Stimulated activated CD4-positive, alpha-beta T cell treated with anti-CD3 and anti-CD28 coated beads, Interleukin-12 subunit alpha, Interleukin-12 subunit beta, amount 100 ng/mL, for 24 hours (primary cell): Measurements from ENCODE around the gene NR2F1.
"Not testable (repeated sequence)": the region's sequence is repeated elsewhere in the genome, so short reads cannot be mapped to it uniquely, and the experiment has no call there.

ENCODE experiments used
- DNase-seq, 2 experiments: peaks; one replicate each; pipeline ENCODE4 v3.0.0-alpha.2; 2020; ENCODE audit warnings: low read depth in 2 of 2

Gene NR2F1

GRCh38 chr5:93582677-93583438, at the start of gene NR2F1:
Gene NR2F1 (plus strand): TSS chr5:93583222. CDS start chr5:93585024, 1,802 bp downstream.
- no peak for DNase-seq

DNA sequence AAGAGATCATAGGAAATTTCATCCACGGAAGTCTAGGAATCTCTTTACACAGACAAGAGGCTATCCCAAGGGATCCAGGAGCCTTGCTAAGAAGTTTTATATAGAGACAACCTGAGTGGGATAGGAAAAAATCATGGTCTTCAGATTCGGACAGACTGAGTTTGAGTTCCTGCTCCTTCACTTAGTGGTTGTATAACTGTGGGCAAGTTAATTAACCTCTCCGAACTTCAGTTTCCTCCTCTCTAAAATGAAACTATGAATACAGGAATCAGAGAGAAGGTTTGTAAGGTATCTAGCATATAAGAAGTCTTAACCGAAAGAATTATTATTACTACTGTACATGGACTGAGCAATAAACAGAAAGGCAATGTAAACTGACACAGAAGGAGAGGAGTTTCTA, 37.1 kb upstream of the NR2F1 start:
- no peak for DNase-seq

GRCh38 chr5:93549594-93549993, 33.4 kb upstream of the NR2F1 start:
- not testable (repeated sequence) for DNase-seq

DNA sequence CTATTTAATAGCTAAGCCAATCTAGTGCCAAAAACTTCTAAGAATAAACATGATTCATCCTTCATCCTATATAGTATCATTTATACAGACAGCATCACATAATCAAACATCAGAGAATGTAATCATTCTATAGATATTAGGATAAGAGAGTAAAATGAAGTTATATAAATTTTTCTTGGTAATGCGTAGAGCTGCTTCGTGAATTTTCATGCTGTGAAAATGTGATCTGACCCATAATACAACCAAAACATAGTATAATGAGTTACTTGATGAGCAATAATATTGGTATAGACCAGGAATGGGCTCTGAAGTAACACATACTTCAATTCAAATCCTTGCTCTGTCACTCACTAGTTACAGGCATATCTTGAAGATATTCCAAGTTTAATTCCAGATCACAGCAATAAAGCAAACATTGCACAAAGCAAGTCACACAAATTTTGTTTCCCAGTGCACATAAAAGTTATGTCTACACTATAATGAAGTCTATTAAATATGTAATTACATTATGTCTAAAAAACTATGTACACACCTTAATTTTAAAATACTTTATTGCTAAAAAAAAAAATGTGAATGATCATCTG, 25.9 kb upstream of the NR2F1 start:
- no peak for DNase-seq

- DNase-seq = no peak
Observed at GRCh38 chr5:93566091-93566490, 16.9 kb upstream of the NR2F1 start.

DNA sequence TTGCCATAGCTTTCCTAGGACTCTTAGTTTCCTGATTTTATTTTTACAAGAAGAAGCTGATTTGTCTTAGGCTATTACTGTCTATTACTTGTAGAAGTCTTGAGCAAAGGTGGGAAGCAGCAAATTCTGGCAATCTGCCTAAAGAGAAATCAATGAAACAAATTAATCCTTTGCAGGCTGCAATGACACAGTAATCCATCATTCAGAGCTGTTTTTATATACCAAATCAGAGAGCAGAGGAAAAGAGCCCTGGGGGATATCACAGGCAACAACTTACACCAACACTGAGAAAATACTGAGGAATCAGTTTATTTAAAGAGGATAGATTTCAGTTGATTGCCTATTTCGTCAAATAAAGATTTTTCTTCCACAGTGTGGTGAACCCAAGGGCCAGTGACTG, 15.6 kb upstream of the NR2F1 start:
- DNase-seq = no peak

DNA sequence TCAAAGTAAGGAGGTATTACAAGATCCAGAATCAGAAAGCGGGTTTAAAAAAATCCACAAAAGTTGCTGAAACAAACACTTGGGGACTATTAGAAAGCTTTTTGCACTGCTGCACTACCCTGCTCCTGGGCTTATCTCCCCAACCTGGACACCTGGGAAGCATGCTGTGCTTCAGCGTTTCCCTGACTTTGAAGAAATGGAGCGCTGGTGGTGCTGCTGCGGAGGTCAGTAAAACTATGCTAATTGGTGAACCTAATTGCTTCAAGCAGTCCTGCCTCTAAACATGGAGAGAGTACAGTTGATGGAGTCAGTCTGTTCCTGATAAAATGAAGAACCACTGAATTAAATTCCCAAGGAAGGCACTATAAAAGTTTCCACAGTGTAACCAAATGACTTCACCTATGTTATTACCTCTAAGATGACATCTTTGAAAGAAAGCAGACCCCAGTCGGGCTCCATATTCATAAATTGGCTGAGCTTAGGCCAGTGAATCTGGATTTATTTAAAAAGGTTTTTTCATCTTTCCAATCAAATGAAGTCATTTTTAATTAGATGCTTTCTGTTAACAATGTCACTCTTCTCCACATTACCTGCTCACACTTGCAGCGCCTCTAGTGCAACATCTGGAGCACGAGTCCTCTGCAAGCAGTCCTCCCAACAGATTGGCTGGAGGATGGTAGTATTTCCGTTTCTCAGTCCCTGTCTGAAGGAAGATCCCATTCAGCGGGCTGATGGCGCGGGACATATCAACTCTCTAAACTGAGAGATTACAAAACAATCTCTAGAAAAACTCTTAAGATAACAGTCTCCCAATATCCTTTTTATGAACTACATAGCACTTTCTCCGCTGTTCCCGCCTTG, 13.5 kb upstream of the NR2F1 start:
- no peak for DNase-seq

- DNase-seq = no peak
Observed at GRCh38 chr5:93570294-93571113, 12.5 kb upstream of the NR2F1 start.

GRCh38 chr5:93571114-93571949, 11.7 kb upstream of the NR2F1 start:
- DNase-seq = no peak

DNA sequence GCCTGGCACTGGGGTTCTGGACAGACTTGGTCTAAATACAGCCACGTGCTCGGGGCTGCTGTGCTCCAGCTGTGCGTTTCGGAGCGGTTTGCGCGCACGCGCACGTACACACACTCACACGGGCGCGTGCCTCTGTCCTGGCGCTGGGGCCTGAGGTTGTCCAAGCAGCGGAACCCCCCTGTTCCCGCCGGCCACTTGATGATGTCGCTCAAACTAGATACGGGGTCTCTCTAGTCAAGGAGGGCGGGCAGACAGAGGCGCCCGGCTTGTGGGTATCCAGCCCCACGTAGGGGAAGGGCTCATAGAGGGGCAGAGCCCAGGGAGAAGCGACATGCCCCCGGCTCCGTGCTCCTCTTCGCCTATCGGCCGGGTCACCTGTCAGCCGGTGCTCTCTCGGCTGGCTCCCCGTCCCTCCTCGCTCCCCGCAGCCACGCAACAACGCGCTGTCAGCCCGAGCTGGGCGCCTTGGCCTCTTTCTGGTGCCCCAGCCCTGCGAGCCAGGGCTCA, 10.9 kb upstream of the NR2F1 start:
- no peak for DNase-seq

DNA sequence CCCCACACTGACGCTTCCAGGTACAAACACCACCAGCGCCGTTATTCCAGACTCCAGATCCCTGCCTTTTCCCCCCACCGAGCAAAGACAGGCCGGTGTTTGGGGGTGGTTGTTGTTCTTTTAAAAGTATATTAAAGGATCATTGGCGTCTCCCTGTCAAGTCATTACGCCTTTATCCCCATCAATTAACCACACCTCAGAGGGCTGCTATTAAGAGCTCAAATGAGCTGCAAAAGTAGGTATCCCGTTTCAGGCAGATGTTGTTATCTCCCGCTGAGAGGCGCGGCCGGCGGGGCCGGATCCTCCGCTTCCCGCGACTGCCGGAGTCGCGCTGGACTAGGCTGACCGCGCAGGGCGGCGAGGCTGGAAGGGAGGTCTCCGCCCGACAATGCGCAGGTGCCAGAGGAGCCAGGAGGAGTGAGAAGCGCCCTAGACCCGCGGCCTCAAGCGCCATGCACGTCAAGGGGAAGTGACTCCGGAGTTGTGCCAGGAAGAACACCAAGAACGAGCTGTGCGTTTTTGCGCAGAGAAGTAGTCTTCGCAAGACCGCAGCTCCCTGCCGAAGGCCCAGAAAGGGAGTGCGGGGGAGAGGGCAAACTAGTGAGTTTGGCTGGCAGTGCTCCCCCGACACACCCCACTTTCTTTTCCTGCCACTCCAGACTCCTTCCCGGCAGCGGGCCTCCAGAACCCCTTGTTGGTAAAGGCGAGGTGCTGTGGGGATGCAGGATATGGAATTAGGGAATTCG, 10.2 kb upstream of the NR2F1 start:
- DNase-seq = no peak

GRCh38 chr5:93573354-93574351, 9.4 kb upstream of the NR2F1 start:
- no peak for DNase-seq

- no peak for DNase-seq
Observed at GRCh38 chr5:93574491-93575305, 8.3 kb upstream of the NR2F1 start.

- DNase-seq = no peak
Observed at GRCh38 chr5:93575461-93576414, 7.3 kb upstream of the NR2F1 start.

DNA sequence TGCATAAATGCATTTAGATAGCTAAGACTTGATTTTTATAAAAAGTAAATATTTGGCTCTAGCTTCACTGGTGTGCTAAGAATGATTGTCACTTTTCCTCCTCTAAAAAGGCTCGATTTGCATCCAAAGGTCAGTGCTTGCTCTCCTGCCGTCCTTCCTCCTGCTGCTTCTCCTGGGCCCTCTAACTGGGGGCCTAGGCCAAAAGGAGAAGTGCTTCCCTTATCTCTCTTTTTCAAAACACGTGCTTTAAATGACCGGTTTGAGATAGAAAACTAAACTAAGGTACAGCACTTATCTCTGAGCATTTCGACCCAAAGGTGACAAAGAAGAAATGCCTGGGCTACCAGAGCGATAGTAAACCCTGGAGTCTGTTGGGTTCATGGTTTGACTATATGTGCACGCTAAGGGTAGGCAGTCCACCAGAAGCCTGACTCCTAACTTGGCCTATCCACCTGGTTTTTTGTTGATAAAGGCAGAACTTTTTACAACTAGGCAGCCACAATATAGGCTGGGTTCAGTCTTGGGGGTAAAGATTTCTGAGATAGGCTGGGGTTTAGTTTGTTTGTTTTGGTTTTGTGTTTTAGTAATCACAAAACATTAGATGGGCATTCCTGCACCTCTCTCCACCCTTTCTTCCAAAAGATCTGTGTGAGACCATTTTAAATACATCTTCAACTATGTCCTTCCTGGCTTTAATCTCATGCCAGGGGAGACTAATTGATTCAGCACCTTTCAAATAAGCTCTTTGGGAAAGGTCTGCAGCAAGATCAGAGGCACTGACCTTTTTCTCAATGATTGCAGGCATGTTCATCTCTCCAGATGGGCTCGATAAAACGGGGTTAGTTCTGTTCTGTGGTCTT, 5.8 kb upstream of the NR2F1 start:
- DNase-seq = no peak
